Measurements from ENCODE around the gene AGT. TPM values are rescaled to one million over a fixed set of nuclear protein-coding genes. Genes with fewer than 3 reads are reported as not detected.
"Not testable (repeated sequence)": the region's sequence is repeated elsewhere in the genome, so short reads cannot be mapped to it uniquely, and the experiment has no call there.

The AGT gene
- total RNA-seq, 1 experiment from 2014 or later: 41.9 TPM

- no TSS peak for BruUV-seq (replicated peaks)
- Mint-ChIP-seq H3K36me3 (ENCODE audit: insufficient read depth, unreplicated experiment) (no peaks in the 10 kb centered on the region), H3K9me3 (ENCODE audit: unreplicated experiment) (peaks cover 33% of the 10 kb centered on the region), H3K4me1 (ENCODE audit: low read depth, unreplicated experiment) (peaks cover 21% of the 10 kb centered on the region), H3K4me3 (ENCODE audit: unreplicated experiment) (no peak overlapping the region), H3K27ac (ENCODE audit: unreplicated experiment) (no peak overlapping the region), H3K27me3 (ENCODE audit: insufficient read depth, unreplicated experiment) (no peaks in the 10 kb centered on the region)
- H3K4me1 ChIP-seq: peaks cover 23% of the 10 kb centered on the region
- H3K36me3 ChIP-seq (ENCODE audit: control insufficient read depth, insufficient read depth, low read length): no peaks in the 10 kb centered on the region
- H3K4me3 ChIP-seq (ENCODE audit: low read depth, low read length): no peak overlapping the region
- intact Hi-C loops (cut with micrococcal nuclease; ENCODE audit: unreplicated experiment): no loop called here
- TF ChIP-seq CTCF (IDR thresholded peaks at IDR 0.05; ENCODE audit: insufficient read depth in 1 of 2, low read depth in 1 of 2, low read length in 1 of 2, severe bottlenecking in 1 of 2, unreplicated experiment in 1 of 2): no peak
- CTCF ChIA-PET: interaction anchor here (0.6 to 1.6 kb wide), 2 partner anchors 56 to 268 kb away, joined by 3 to 11 read pairs; no protein-coding TSS in a partner anchor
- DNase-seq: no peak
- POLR2A ChIA-PET: no interaction called here
- H3K27me3 ChIP-seq (replicated peaks; ENCODE audit: control insufficient read depth, insufficient read depth, low read length): no peaks in the 10 kb centered on the region
- H3K9me3 ChIP-seq: peaks cover 15% of the 10 kb centered on the region
These were observed 3.3 kb upstream of the AGT start for GRCh38 chr1:230717251-230717650.

- CTCF ChIA-PET: interaction anchor here (1.6 kb wide), 1 partner anchor 57 kb away, joined by 11 read pairs; no protein-coding TSS in a partner anchor
- Mint-ChIP-seq H3K4me1 (ENCODE audit: low read depth, unreplicated experiment) (peaks cover 21% of the 10 kb centered on the region), H3K9me3 (ENCODE audit: unreplicated experiment) (peaks cover 28% of the 10 kb centered on the region)
- DNase-seq; BruUV-seq (replicated peaks); intact Hi-C loops (cut with micrococcal nuclease; ENCODE audit: unreplicated experiment); H3K27me3 Mint-ChIP-seq (ENCODE audit: insufficient read depth, unreplicated experiment); H3K4me3 Mint-ChIP-seq (ENCODE audit: unreplicated experiment); H3K9me3 ChIP-seq; H3K4me3 ChIP-seq (ENCODE audit: low read depth, low read length); POLR2A ChIA-PET; H3K27ac Mint-ChIP-seq (ENCODE audit: unreplicated experiment); H3K36me3 Mint-ChIP-seq (ENCODE audit: insufficient read depth, unreplicated experiment); H3K27me3 ChIP-seq (replicated peaks; ENCODE audit: control insufficient read depth, insufficient read depth, low read length); H3K36me3 ChIP-seq (ENCODE audit: control insufficient read depth, insufficient read depth, low read length): not testable (repeated sequence)
- H3K4me1 ChIP-seq: peaks cover 25% of the 10 kb centered on the region
These were observed 2.5 kb upstream of the AGT start for GRCh38 chr1:230716453-230716852.

- H3K36me3 ChIP-seq (ENCODE audit: control insufficient read depth, insufficient read depth, low read length): no peaks in the 10 kb centered on the region
- H3K27me3 ChIP-seq (replicated peaks; ENCODE audit: control insufficient read depth, insufficient read depth, low read length): no peaks in the 10 kb centered on the region
- peaks cover 21% of the 10 kb centered on the region for H3K9me3 Mint-ChIP-seq (ENCODE audit: unreplicated experiment)
- 0 out of 2 replicates have a peak, but pooled peaks cover 6% of the 10 kb centered on the region for H3K9me3 ChIP-seq
- TF ChIP-seq CTCF (IDR thresholded peaks at IDR 0.05; ENCODE audit: insufficient read depth in 1 of 2, low read depth in 1 of 2, low read length in 1 of 2, severe bottlenecking in 1 of 2, unreplicated experiment in 1 of 2): peak in 1 of 2 experiments; percentile 22
- no TSS peak for BruUV-seq (replicated peaks)
- intact Hi-C loops (cut with micrococcal nuclease; ENCODE audit: unreplicated experiment): loop anchor here (2.0 kb wide), 1 partner anchor 19 kb away; no protein-coding TSS in a partner anchor
- H3K27me3 Mint-ChIP-seq (ENCODE audit: insufficient read depth, unreplicated experiment): no peaks in the 10 kb centered on the region
- H3K4me3 ChIP-seq (ENCODE audit: low read depth, low read length): no peak overlapping the region
- no peak overlapping the region for H3K27ac Mint-ChIP-seq (ENCODE audit: unreplicated experiment)
- H3K4me1 ChIP-seq: peaks cover 26% of the 10 kb centered on the region
- peaks cover 21% of the 10 kb centered on the region for H3K4me1 Mint-ChIP-seq (ENCODE audit: low read depth, unreplicated experiment)
- ChIA-PET CTCF (interaction anchor here (1.6 kb wide), 1 partner anchor 58 kb away, joined by 11 read pairs; no protein-coding TSS in a partner anchor), POLR2A (no interaction called here)
- H3K4me3 Mint-ChIP-seq (ENCODE audit: unreplicated experiment): no peak overlapping the region
- no peak for DNase-seq
- H3K36me3 Mint-ChIP-seq (ENCODE audit: insufficient read depth, unreplicated experiment): no peaks in the 10 kb centered on the region
These were observed 1.6 kb upstream of the AGT start for GRCh38 chr1:230715510-230715909.
